MM.1S (cell line): ENCODE results near the gene PTCH2.

Experiments
- CTCF ChIP-seq: fragments of 300-600 bp; sonication (generic); IDR thresholded peaks from 2 replicates; pipeline ENCODE4 v1.5.1; 2016; ENCODE audit warnings: antibody characterized with exemption, low read length, mixed read lengths
- EZH2 ChIP-seq: fragments of 300-600 bp; sonication (generic); optimal IDR thresholded peaks from 2 replicates; pipeline ENCODE3; 2017; ENCODE audit warnings: low read depth, mild to moderate bottlenecking, antibody characterized with exemption, low read length, mixed read lengths

DNA sequence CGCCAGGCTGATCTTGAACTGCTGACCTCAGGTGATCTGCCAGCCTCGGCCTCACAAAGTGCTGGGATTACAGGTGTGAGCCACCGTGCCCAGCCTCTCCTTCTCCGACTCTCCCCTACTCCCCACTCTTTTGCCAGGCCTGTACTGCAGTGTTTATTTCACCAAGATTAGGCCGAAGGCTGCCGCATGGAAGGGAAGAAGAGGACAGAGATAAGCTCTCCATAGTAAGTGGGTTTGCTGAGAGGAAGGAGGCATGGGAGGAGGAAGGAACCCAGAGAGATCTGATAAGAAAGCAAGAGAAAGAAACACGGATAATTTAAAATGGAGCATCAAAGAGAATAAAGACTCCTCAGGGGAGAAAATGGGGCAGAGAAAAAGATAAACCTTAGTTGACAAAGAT is 8.7 kb downstream of the PTCH2 start:
- TF ChIP-seq EZH2 (no peak), CTCF (no peak)
